HG03469 (cell line): ENCODE data around the gene RASGRF1.

Experiments
- ATAC-seq: cut with Tn5 transposase; IDR thresholded peaks from one replicate; pipeline ENCODE4 v1.9.1; 2021; ENCODE audit warnings: mild to moderate bottlenecking, moderate library complexity, moderate number of reproducible peaks; ENCODE audit not compliant: unreplicated experiment

RASGRF1 gene

GRCh38 chr15:79102595-79102994, 12.0 kb upstream of the RASGRF1 start:
- ATAC-seq: no peak

GRCh38 chr15:79101866-79102581, 11.4 kb upstream of the RASGRF1 start:
- ATAC-seq: no peak

- ATAC-seq: no peak
These were observed 9.1 kb upstream of the RASGRF1 start for GRCh38 chr15:79099692-79100091.

GRCh38 chr15:79094611-79095021, 4.0 kb upstream of the RASGRF1 start:
- no peak for ATAC-seq

- no peak for ATAC-seq
These were observed 2.9 kb upstream of the RASGRF1 start for GRCh38 chr15:79093352-79093935.

DNA sequence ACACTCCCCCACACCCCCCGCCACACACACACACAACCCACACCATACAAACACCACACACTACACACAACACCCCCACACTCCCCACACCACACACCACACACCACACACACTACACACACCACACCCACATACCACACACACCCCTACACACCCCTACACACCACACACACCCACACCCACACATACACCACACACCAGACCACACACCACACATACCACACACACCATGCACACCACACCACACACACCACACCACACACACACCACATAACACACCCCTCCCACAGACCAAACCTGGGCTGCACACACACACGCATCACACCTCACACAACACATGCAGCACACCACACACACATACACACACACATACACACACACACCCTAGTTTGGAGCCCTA, 1.8 kb upstream of the RASGRF1 start:
- no peak for ATAC-seq

GRCh38 chr15:79091204-79091867, 756 bp upstream of the RASGRF1 start:
- ATAC-seq: no peak

DNA sequence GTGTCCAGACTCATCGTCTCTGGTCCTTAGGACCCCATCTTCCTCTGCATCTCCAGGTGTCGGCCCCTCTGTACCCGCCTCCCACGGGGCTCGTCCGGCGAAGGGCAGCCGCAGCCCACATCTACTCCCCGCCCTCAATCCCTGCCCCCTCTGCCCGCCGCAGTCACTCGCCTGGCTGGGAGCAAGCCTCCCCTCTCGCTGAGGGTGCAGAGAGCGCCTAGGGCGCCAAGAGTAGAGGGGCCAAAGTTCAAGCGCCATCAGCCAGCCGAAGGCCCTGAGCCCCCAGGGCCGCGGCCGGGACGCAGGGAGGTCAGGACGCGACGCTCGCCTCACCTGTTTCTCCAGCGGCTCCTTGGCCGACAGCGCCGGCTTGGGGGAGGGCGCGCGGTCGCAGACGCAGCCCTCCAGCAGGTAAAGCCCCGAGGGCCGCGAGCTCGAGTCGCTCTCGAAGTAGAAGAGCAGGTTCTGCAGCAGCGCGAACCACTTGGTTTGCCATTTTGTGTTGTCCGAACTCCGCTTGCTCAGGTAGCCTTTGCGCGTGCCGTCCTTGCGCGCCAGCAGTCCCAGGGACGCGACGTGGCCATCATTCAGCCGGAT, 592 bp downstream of the RASGRF1 start:
- ATAC-seq: no peak

GRCh38 chr15:79089331-79089889, 1.2 kb downstream of the RASGRF1 start:
- ATAC-seq: no peak

DNA sequence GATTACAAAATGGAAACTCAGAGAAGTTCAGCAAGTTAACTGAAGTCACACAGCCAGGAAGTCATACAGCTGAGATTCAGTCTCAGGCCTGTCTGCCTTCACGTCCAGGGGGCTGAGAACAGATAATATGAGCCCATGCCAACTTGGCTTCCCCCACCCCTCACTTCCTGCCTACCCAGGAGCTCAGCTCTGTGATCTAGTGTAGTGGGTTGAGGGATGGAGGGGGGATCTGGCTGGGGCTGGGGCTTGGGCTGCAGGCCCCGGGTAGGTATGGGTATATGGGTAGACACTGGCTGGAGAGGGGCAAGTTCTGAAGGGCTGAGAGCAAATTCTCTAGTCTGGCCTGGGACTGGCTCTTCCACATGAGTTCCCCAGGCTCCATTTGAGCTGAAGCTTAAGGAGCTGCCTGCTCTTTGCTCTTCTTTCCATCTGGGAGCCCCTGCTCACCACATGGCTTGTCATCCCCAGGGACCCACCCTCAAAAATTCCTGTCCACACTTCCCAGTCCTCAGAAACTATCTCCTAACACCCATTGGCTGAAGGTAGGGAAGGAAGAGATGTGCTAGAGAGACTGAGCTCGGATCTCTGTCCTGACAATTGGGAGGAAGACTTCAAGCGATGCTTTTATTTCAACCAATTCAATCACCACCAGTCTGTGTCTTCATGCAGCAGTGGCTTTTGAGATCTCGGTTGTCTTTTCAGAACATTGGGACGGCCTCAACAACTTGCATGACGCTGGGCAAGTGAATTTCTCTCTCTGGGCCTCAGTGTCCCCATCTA, 2.0 kb downstream of the RASGRF1 start:
- no peak for ATAC-seq

- ATAC-seq: no peak
These were observed 3.8 kb downstream of the RASGRF1 start for GRCh38 chr15:79086814-79087213.

DNA sequence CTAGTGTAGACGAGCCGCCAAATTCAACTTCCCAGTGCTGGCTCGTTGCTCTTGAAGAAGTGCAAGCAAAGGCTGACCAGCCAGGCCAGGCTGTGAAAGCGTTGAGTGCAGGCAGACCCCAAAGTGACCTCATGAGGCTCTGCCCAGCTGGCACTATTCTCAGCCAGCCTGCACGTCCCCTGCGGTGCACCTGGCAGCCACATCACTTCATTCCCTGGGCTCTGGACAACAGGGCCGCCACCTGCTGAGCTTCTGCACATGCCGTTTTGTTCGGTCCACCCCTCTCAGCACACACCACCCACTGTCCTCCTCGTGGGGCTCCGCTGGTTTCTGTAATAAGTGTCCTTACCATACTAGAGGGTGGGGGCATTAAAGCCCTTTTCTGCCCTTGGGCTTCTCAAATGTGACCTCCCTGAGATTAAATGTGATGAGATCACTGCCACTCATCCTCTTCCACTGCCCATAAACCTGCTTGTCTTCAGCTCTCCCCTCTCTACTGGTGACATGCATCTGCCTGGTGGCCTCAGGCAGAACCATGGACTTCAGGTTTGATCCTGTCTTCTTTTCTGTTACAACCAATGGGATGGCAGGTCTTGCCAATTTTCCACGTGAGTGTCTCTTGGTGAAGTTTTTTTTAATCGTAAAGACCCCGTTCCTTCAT, 6.1 kb downstream of the RASGRF1 start:
- ATAC-seq: no peak

DNA sequence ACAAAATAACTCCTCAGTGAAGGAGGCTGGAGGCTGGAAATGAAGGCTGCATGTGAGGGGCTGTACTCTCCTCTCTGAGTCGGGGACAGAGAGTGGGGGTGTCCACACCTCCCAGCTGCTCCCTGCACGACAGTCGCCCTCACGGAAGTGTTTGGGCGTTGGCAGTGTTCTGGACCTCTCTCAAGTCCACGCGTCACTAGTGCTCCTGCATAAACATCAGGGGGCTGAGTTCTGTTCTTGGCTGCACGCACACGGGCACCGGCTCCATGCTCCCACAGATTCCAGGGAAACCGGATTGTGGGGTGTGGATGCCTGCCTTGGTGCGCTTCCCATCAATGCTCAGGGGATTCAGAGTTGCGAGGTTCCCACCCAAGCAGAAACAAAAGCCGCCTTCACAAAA, 7.4 kb downstream of the RASGRF1 start:
- no peak for ATAC-seq

- no peak for ATAC-seq
These were observed 8.1 kb downstream of the RASGRF1 start for GRCh38 chr15:79082363-79083070.

- no peak for ATAC-seq
These were observed 11.7 kb downstream of the RASGRF1 start for GRCh38 chr15:79078763-79079410.

DNA sequence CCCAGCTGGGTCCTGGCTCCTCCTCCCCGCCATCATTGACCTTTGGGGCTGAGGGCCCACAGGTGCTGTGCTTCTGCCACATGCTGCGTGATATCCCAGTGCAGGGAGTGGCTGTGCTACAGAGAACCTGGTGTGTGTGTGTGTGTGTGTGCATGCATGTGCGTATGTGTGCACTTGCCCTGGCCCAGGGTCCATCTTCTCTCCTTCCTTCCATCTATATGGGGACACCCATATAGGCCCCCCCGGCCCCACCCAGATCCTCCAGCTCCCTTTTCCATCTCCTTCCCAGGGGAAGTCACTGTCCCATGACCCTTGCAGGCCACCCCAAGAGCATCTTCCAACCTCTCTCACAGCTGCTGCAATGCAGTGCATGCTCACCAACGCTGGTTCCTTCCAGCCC, 12.6 kb downstream of the RASGRF1 start:
- ATAC-seq: no peak

- no peak for ATAC-seq
These were observed 13.9 kb downstream of the RASGRF1 start for GRCh38 chr15:79076661-79077060.

GRCh38 chr15:79075256-79075655, 15.3 kb downstream of the RASGRF1 start:
- no peak for ATAC-seq

DNA sequence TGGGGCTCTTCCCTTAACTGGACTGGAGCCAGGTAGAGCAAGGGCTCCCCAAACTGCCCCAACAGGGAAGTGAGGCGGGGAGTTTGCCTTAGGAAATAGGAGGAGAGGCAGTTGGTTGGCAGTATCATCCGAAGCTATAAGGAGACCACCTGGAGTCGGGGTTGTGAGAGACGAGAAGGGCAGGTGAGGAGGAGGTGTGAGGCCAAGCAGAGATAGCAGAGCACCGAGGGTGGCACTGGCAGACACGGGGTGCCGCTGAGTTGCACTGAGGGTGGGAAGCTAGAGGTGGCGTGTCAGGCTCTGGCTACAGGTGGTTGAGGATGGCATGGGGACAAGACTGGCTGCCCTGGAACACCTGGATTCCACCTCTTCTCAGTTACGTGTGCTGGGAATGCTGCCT, 17.2 kb downstream of the RASGRF1 start:
- ATAC-seq: no peak
